C4-2B (cell line): ENCODE measurements around the gene ARHGEF16.

Experiments used
- H3K27ac ChIP-seq: fragments of 450-650 bp; 2 replicates; pipeline ENCODE4 v1.5.1; 2017
- ZFX ChIP-seq: fragments of 450-650 bp; IDR thresholded peaks from 2 replicates; pipeline ENCODE4 v1.6.1; 2017
- TF ChIP-seq, protein P1 (sequence below): fragments of 450-650 bp; conservative IDR thresholded peaks from 2 replicates; pipeline ENCODE4 v1.5.1; 2017; ENCODE audit warnings: mild to moderate bottlenecking

The ARHGEF16 gene

GRCh38 chr1:3520419-3521378, 66.2 kb downstream of the ARHGEF16 start:
- TF ChIP-seq, protein P1, sequence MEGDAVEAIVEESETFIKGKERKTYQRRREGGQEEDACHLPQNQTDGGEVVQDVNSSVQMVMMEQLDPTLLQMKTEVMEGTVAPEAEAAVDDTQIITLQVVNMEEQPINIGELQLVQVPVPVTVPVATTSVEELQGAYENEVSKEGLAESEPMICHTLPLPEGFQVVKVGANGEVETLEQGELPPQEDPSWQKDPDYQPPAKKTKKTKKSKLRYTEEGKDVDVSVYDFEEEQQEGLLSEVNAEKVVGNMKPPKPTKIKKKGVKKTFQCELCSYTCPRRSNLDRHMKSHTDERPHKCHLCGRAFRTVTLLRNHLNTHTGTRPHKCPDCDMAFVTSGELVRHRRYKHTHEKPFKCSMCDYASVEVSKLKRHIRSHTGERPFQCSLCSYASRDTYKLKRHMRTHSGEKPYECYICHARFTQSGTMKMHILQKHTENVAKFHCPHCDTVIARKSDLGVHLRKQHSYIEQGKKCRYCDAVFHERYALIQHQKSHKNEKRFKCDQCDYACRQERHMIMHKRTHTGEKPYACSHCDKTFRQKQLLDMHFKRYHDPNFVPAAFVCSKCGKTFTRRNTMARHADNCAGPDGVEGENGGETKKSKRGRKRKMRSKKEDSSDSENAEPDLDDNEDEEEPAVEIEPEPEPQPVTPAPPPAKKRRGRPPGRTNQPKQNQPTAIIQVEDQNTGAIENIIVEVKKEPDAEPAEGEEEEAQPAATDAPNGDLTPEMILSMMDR: no peak
- TF ChIP-seq ZFX: no peak

DNA sequence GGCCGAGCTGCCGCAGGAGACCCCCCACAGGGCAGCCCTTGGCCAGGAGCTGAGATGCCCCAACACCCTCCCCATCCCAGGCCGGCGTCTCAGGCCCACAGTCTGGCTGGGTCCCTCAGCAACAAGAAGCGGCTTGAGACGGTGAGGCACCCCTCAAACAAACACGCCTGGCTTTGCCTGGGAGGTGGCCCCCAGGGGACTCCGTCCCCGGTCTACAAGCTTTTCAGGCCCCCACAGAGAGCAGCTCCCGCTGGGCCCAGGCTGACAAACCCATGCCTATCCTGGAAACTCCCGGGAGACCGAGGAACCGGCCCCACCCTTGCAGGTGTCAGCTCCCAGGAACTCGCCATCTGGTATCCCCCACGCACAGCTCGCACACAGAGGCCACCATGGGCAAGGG, 67.0 kb downstream of the ARHGEF16 start:
- TF ChIP-seq ZFX: no peak
- TF ChIP-seq, protein P1: no peak

More at GRCh38 chr1:3520419-3521378, 66.2 kb downstream of the ARHGEF16 start:
- no peak overlapping the region for H3K27ac ChIP-seq

DNA sequence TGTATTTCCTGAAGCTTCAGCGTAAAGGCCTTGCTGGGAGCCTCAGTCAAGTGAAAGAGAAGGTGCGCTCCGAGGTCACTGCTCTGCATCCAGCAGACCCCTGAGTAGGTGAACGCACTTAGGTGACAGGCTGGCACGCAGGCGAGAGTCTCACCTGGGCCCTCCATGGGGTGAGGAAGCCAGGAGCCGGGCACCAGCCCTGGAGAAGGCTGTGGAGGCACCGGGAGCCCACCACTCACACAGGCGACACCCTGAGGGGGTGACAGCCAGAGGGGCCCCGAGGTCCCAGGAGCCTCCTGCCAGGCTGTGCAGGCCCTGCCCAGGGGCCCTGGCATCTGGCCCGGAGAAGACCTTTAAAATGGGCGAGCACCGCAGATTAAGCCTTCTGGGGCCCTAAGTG, 67.6 kb downstream of the ARHGEF16 start:
- TF ChIP-seq, protein P1: no peak
- TF ChIP-seq ZFX: no peak
- no peak overlapping the region for H3K27ac ChIP-seq

More for the DNA sequence above, 67.0 kb downstream of the ARHGEF16 start:
- no peak overlapping the region for H3K27ac ChIP-seq

- no peak overlapping the region for H3K27ac ChIP-seq
- TF ChIP-seq, protein P1: no peak
- TF ChIP-seq ZFX: no peak
Observed at GRCh38 chr1:3522564-3523265, 68.2 kb downstream of the ARHGEF16 start.

DNA sequence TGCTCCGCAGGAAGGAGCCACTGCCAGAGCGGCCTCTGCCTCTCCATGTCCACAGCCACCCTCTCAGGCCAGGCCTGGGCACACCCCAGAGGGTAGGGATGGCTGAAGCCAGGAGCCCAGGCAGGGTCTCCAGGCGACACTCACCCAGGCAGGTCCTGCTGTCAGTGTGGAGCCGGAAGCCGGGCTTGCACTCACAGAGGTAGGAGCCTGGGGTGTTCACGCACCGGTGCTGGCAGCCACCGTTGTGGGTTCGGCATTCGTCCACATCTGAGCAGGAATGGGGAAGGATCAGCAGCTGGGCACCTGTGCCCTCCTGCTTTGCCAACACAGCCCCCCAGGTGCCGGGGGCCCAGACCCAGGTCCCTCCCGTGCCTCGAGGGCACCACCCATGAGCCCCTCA, 69.5 kb downstream of the ARHGEF16 start:
- H3K27ac ChIP-seq: no peak overlapping the region
- no peak for TF ChIP-seq ZFX
- TF ChIP-seq, protein P1: no peak

- H3K27ac ChIP-seq: no peak overlapping the region
- no peak for TF ChIP-seq ZFX
- TF ChIP-seq, protein P1: no peak
Observed at GRCh38 chr1:3524556-3525203, 70.2 kb downstream of the ARHGEF16 start.
